KBM-7 (cell line): ENCODE results near the gene LAMA3.

Experiments used
- DNase-seq: peaks from one replicate; pipeline ENCODE4 v3.0.0-alpha.2; 2015
- in situ Hi-C: fragments of 300-500 bp; cut with MboI; formaldehyde crosslinking; loops from 2 replicates; pipeline ENCODE4 v1.14.3; 2020; ENCODE audit warnings: low sequenced_read_pairs, low pct_unique_long_range_greater_than_20kb, mixed read lengths

Gene LAMA3

GRCh38 chr18:23802817-23803216, 113.6 kb downstream of the LAMA3 start:
- no peak for DNase-seq
- in situ Hi-C loops: no loop called here

DNA sequence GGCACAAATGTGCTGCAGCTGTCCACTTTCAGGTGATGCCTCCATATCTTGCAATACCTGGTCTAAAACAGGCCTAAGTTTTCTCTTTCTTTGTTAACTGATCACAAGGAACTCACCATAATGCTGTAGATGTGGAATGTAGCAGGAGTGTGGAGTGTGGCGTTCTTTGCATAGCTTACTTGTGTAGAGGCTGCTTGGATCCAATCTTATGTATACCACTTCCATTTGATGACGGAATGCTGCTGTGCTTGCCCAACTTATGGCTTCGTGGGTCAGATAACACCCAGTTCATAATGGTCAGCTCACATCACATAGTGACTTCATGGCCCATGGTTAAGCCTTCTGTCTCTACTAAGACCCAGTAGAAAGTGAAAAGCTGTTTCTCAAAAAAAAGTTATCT, 114.5 kb downstream of the LAMA3 start:
- in situ Hi-C loops: no loop called here

DNA sequence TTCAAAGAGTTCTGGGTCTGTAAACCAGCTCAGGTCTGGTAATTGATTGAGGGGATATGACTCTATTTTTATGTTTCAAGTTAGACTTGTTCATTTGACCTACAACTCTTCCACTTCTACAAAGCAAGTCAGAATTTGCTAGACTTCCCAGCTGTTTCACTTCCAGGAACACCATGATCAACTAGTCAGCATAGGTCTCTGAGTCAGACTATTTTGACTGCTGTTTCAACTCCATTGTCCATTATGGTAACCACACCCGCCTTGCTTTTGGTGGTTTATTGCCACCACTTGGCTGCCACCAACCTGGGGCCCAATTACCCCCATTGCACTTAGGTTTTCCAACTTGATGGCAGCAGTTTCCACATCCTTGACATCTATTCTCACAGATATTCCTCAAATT, 116.6 kb downstream of the LAMA3 start:
- in situ Hi-C loops: no loop called here

More for the DNA sequence above, 114.5 kb downstream of the LAMA3 start:
- no peak for DNase-seq

GRCh38 chr18:23809415-23809814, 120.2 kb downstream of the LAMA3 start:
- in situ Hi-C loops: no loop called here
- no peak for DNase-seq

More for the DNA sequence above, 116.6 kb downstream of the LAMA3 start:
- DNase-seq: no peak

GRCh38 chr18:23810396-23810795, 121.1 kb downstream of the LAMA3 start:
- in situ Hi-C loops: no loop called here
- no peak for DNase-seq

- in situ Hi-C loops: no loop called here
- DNase-seq: no peak
These were observed 121.9 kb downstream of the LAMA3 start for GRCh38 chr18:23811176-23811575.

DNA sequence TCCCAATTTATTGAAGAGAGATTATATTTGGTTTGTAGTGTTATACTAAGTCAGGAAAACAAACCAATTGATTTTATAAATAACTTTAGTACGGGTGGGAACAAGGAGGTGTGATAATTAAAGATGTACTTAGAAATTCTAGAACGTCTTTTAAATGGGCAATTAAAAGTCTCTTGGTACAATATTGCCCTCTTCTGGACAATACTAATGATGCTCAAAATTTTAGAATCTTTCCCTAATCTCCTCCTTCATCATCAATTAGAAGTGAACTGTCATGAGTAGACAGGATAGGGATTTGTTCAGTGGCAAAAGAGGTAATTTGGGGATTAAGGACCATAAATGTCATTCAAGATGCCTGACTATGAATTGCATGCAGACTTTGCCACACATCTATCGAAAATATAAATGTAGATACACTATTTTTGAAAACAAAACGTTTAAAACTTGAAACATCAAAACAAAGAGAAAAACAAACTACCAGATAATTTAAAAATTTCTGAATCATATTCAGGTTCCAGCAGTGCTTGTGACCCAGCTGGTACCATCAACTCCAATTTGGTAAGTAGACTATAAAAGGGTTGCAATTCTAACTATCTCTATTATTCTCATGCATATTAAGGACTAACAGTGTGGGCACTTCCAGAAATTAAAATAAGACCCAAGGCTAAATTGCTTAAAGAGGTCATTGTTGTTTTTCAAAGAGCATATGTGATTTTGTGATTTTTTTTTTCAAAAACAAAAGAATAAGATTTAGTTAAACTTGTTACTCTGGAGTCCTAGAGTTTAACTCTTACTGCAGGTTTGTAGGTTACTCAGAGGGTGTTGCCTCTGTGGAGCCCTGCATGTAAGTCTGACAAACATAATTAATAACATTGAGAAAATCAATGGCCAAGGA, 123.5 kb downstream of the LAMA3 start:
- DNase-seq: peak; percentile 72
- in situ Hi-C loops: no loop called here

DNA sequence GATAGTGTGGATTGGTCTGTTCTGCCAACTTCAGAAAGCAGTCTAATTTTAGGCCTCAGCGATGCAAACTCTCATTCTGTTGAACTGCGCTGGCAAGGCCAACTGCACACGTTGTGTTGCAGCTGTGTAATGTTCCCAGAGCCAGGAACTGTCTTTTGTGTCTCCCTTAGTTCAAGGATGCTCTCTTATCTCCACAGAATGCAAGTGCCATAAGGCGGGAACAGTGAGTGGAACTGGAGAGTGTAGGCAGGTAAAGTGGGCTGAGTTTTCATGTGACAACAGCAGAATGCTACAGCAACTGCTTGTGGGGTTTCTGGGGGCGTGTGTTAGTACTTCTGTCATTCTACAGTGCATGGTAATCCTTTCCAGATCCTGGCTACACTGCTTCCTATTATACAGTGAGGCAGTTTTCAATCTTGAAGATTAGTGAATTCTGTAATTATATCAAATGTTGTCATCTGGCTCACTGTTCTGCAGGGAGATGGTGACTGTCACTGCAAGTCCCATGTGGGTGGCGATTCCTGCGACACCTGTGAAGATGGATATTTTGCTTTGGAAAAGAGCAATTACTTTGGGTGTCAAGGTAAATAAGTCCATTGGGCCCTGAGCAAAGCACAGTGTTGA, 125.8 kb downstream of the LAMA3 start:
- no peak for DNase-seq
- in situ Hi-C loops: no loop called here

GRCh38 chr18:23816021-23816420, 126.8 kb downstream of the LAMA3 start:
- in situ Hi-C loops: no loop called here
- DNase-seq: no peak

- peak; percentile 18 for DNase-seq
- in situ Hi-C loops: no loop called here
These were observed 127.5 kb downstream of the LAMA3 start for GRCh38 chr18:23816740-23817139.

- in situ Hi-C loops: no loop called here
These were observed 129.7 kb downstream of the LAMA3 start for GRCh38 chr18:23819001-23819400.

GRCh38 chr18:23822590-23823385, 133.5 kb downstream of the LAMA3 start:
- in situ Hi-C loops: no loop called here
- DNase-seq: no peak

More at GRCh38 chr18:23819001-23819400, 129.7 kb downstream of the LAMA3 start:
- DNase-seq: no peak

- in situ Hi-C loops: no loop called here
These were observed 135.0 kb downstream of the LAMA3 start for GRCh38 chr18:23824240-23824639.

DNA sequence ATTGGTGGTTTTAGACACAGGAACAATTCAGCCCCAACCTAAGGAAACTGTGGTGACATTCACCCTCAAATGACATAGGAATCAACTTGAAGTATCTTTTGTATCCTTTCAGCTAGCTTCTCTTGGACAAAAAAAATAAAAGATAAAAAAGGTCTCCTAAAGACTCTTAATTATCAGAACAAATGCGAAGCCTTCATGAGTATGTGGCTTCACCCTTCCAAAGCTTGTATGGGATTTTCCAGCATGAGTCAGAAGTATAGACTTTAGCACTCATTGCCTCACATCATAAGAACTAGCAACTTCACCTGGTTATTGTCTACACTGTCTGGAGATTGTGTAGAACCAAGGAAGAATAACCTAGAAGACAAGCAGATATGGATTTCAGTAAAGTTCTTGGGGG, 135.4 kb downstream of the LAMA3 start:
- in situ Hi-C loops: no loop called here
- no peak for DNase-seq

More at GRCh38 chr18:23824240-23824639, 135.0 kb downstream of the LAMA3 start:
- no peak for DNase-seq

GRCh38 chr18:23825496-23825895, 136.2 kb downstream of the LAMA3 start:
- in situ Hi-C loops: no loop called here
- no peak for DNase-seq

DNA sequence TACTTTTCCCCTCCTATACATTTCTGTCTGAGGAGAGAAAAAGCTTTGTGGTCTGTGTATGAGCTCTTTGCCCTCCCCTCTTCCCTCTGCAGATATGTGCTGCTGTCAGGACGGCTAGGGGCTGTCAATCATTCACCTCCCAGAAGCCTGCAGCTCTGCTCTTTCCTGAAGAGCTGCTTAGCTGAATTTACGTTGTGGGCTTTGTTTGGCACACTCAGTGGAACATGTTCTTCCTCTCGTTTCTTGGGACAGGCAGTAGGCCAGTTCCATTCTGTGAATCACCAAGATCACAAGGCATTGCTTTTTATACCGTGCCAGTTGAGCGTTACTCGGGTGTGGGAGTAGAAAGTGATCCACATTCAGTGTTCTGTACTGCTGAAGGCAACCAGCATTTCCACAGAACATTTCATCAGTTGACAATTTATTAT, 136.7 kb downstream of the LAMA3 start:
- in situ Hi-C loops: no loop called here
- DNase-seq: peak; percentile 45

GRCh38 chr18:23826850-23827620, 137.8 kb downstream of the LAMA3 start:
- no peak for DNase-seq
- in situ Hi-C loops: no loop called here

DNA sequence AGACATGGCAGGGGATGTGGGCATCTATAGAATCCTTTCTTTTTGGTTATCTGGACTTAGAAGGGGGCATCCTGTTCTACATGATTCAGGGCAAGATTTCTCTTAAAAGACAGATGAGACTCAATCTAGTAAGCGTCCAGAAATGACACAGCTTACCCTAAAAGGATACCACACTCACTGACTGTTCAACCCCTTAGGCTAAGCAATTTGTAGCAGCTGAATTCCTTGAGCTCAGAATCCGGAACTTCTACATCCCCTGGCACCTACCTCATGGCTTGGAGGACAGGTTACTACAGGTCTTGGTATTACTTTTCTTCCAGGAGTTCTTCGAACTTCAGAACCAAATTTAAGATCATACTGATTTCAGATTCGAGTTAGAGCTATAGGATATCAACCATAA, 138.4 kb downstream of the LAMA3 start:
- in situ Hi-C loops: no loop called here
- no peak for DNase-seq

GRCh38 chr18:23828426-23828825, 139.2 kb downstream of the LAMA3 start:
- DNase-seq: peak; percentile 76
- in situ Hi-C loops: no loop called here
